Measurements from ENCODE around the gene CARMIL3.

Gene CARMIL3

DNA sequence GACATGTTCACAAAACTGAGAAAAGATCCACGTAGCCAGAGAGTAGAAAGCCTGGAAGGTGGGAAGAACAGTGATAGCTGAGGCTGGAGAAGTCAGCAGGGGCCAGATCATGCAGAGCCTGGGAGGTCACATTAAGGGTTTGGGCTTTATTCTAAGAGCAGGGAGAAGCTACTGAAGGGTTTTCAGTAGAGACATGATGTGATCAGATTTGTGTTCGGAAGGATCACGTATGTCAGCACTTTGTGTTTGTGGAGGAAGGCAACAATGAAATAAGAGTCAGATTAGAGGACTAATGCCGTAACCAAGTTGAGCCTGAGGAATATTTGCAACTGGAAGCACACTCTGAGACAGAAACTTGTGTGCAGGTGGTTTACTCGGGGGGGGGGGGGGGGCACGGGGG, 38.1 kb downstream of the CARMIL3 start:
- Histone ChIP-seq H3K4me3 (ENCODE audit: control insufficient read depth in 1 of 7, extremely low read depth in 1 of 7, insufficient read depth in 4 of 7, low read depth in 2 of 7, low read length in 6 of 7) (no peak overlapping the region), H3K9me3 (ENCODE audit: control extremely low read depth in 1 of 5, control insufficient read depth in 4 of 5, insufficient read depth in 2 of 5, low read depth in 1 of 5, low read length in 4 of 5) (no peaks in the 10 kb centered on the region), H3K27me3 (replicated peaks in 2 of 5; ENCODE audit: control insufficient read depth in 4 of 5, insufficient read depth in 5 of 5, low read length in 4 of 5) (no peaks in the 10 kb centered on the region), H3K36me3 (ENCODE audit: control insufficient read depth in 4 of 4, insufficient read depth in 4 of 4, low read length in 3 of 4) (no peaks in the 10 kb centered on the region), H3K27ac (ENCODE audit: insufficient read depth in 1 of 2, low read depth in 1 of 2, low read length in 2 of 2, poor library complexity in 1 of 2, severe bottlenecking in 2 of 2) (no peak overlapping the region), H3K4me1 (ENCODE audit: control extremely low read depth in 1 of 4, control insufficient read depth in 4 of 4, insufficient read depth in 4 of 4, low read length in 3 of 4) (peaks cover 0 to 25% (median 20%) of the 10 kb centered on the region in 4 experiments)
- no peak for DNase-seq
- ChIA-PET CTCF (interaction anchor here (0.8 to 8.7 kb wide), 18 partner anchors 9 to 301 kb away, joined by 3 to 178 read pairs (median 7); partner anchors contain the start of genes CARMIL3, DCAF11 and NRL), POLR2A (interaction anchor here (0.7 to 1.1 kb wide), 2 partner anchors 29 to 210 kb away, joined by 3 read pairs; no protein-coding TSS in a partner anchor)
- 96% methylated on average over 4 of the region's 6 CpGs for WGBS (ENCODE audit: insufficient coverage)

DNA sequence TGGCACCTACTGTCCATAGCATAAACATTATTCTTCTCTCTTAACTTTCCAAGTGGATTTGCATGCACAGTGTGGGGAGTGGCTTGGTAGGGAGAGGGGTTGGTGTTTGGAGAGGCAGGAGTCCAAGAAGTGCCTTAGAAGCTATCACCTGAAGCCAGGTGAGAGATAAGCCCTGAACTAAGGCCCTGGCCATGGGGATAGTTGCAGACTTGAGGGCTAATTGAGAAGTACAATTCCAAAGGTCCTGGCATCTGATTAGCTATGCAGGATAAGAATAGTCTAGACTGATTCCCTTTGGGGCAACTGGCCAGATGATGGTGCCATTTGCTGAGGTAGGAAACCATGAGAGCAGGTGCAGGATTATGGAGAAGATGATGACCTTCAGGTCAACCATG, 40.3 kb downstream of the CARMIL3 start:
- Histone ChIP-seq H3K4me3 (ENCODE audit: control insufficient read depth in 1 of 7, extremely low read depth in 1 of 7, insufficient read depth in 4 of 7, low read depth in 2 of 7, low read length in 6 of 7) (no peak overlapping the region), H3K27me3 (replicated peaks in 2 of 5; ENCODE audit: control insufficient read depth in 4 of 5, insufficient read depth in 5 of 5, low read length in 4 of 5) (no peaks in the 10 kb centered on the region), H3K4me1 (ENCODE audit: control extremely low read depth in 1 of 4, control insufficient read depth in 4 of 4, insufficient read depth in 4 of 4, low read length in 3 of 4) (peaks cover 0 to 37% (median 29%) of the 10 kb centered on the region in 4 experiments), H3K9me3 (ENCODE audit: control extremely low read depth in 1 of 5, control insufficient read depth in 4 of 5, insufficient read depth in 2 of 5, low read depth in 1 of 5, low read length in 4 of 5) (no peaks in the 10 kb centered on the region), H3K27ac (ENCODE audit: insufficient read depth in 1 of 2, low read depth in 1 of 2, low read length in 2 of 2, poor library complexity in 1 of 2, severe bottlenecking in 2 of 2) (no peak overlapping the region), H3K36me3 (ENCODE audit: control insufficient read depth in 4 of 4, insufficient read depth in 4 of 4, low read length in 3 of 4) (peaks cover 0 to 4% (median 0%) of the 10 kb centered on the region in 4 experiments)
- CTCF ChIA-PET: interaction anchor here (1.0 to 8.7 kb wide), 11 partner anchors 10 to 215 kb away, joined by 3 to 178 read pairs (median 6); partner anchors contain the start of genes CARMIL3, CIDEB, CPNE6 and PSME1
- POLR2A ChIA-PET: interaction anchor here (0.9 kb wide), 1 partner anchor 22 kb away, joined by 3 read pairs; the partner anchor contains the start of genes DCAF11 and NRL
- no peak for DNase-seq

GRCh38 chr14:24092505-24093206, 40.8 kb downstream of the CARMIL3 start:
- Histone ChIP-seq H3K4me3 (ENCODE audit: control insufficient read depth in 1 of 7, extremely low read depth in 1 of 7, insufficient read depth in 4 of 7, low read depth in 2 of 7, low read length in 6 of 7) (no peak overlapping the region), H3K27me3 (replicated peaks in 2 of 5; ENCODE audit: control insufficient read depth in 4 of 5, insufficient read depth in 5 of 5, low read length in 4 of 5) (no peaks in the 10 kb centered on the region), H3K4me1 (ENCODE audit: control extremely low read depth in 1 of 4, control insufficient read depth in 4 of 4, insufficient read depth in 4 of 4, low read length in 3 of 4) (peaks cover 0 to 37% (median 29%) of the 10 kb centered on the region in 4 experiments), H3K9me3 (ENCODE audit: control extremely low read depth in 1 of 5, control insufficient read depth in 4 of 5, insufficient read depth in 2 of 5, low read depth in 1 of 5, low read length in 4 of 5) (no peaks in the 10 kb centered on the region), H3K27ac (ENCODE audit: insufficient read depth in 1 of 2, low read depth in 1 of 2, low read length in 2 of 2, poor library complexity in 1 of 2, severe bottlenecking in 2 of 2) (no peak overlapping the region), H3K36me3 (ENCODE audit: control insufficient read depth in 4 of 4, insufficient read depth in 4 of 4, low read length in 3 of 4) (peaks cover 0 to 5% (median 0%) of the 10 kb centered on the region in 4 experiments)
- WGBS (ENCODE audit: insufficient coverage): 81% methylated on average over 3 of the region's 4 CpGs
- DNase-seq: no peak
- ChIA-PET POLR2A (interaction anchor here (0.7 to 1.2 kb wide), 4 partner anchors 16 to 68 kb away, joined by 3 to 6 read pairs (median 3); partner anchors contain the start of genes DCAF11, IRF9 and NRL), CTCF (interaction anchor here (0.8 to 8.7 kb wide), 15 partner anchors 8 to 215 kb away, joined by 3 to 178 read pairs (median 6); partner anchors contain the start of genes CARMIL3, CIDEB, CPNE6 and DCAF11)

- Histone ChIP-seq H3K9me3 (ENCODE audit: control extremely low read depth in 1 of 5, control insufficient read depth in 4 of 5, insufficient read depth in 2 of 5, low read depth in 1 of 5, low read length in 4 of 5) (no peaks in the 10 kb centered on the region), H3K27ac (ENCODE audit: insufficient read depth in 1 of 2, low read depth in 1 of 2, low read length in 2 of 2, poor library complexity in 1 of 2, severe bottlenecking in 2 of 2) (peak overlapping the region; percentile 80 to 90), H3K4me1 (ENCODE audit: control extremely low read depth in 1 of 4, control insufficient read depth in 4 of 4, insufficient read depth in 4 of 4, low read length in 3 of 4) (peaks cover 0 to 37% (median 29%) of the 10 kb centered on the region in 4 experiments), H3K36me3 (ENCODE audit: control insufficient read depth in 4 of 4, insufficient read depth in 4 of 4, low read length in 3 of 4) (peaks cover 0 to 12% (median 4%) of the 10 kb centered on the region in 4 experiments), H3K4me3 (ENCODE audit: control insufficient read depth in 1 of 7, extremely low read depth in 1 of 7, insufficient read depth in 4 of 7, low read depth in 2 of 7, low read length in 6 of 7) (peak overlapping the region in 6 of 7 experiments; percentile 48 to 86 (median 78)), H3K27me3 (replicated peaks in 2 of 5; ENCODE audit: control insufficient read depth in 4 of 5, insufficient read depth in 5 of 5, low read length in 4 of 5) (no peaks in the 10 kb centered on the region)
- DNase-seq: no peak
- ChIA-PET CTCF (interaction anchor here (0.8 to 8.7 kb wide), 15 partner anchors 9 to 108 kb away, joined by 3 to 178 read pairs (median 6); partner anchors contain the start of genes CARMIL3, CPNE6, DCAF11 and NRL), POLR2A (interaction anchor here (0.8 to 2.6 kb wide), 4 partner anchors 12 to 68 kb away, joined by 3 to 11 read pairs (median 6); partner anchors contain the start of genes DCAF11, IRF9 and NRL)
- WGBS (ENCODE audit: insufficient coverage): 83% methylated on average over 19 of the region's 19 CpGs
Measured at GRCh38 chr14:24093207-24093900, 41.5 kb downstream of the CARMIL3 start.

GRCh38 chr14:24093901-24094840, 42.4 kb downstream of the CARMIL3 start, which contains the start of gene PCK2:
Gene PCK2 (plus strand): TSS chr14:24094311. CDS start chr14:24094406, 95 bp downstream.
- under 1% methylated on average over 46 of the region's 68 CpGs for WGBS (ENCODE audit: insufficient coverage)
- POLR2A ChIA-PET: interaction anchor here (1.2 to 2.6 kb wide), 4 partner anchors 11 to 67 kb away, joined by 5 to 12 read pairs (median 8); partner anchors contain the start of genes DCAF11, IRF9 and NRL

GRCh38 chr14:24094841-24095270, 43.0 kb downstream of the CARMIL3 start:
- WGBS (ENCODE audit: insufficient coverage): 3% methylated on average over 11 of the region's 14 CpGs
- Histone ChIP-seq H3K27me3 (replicated peaks in 2 of 5; ENCODE audit: control insufficient read depth in 4 of 5, insufficient read depth in 5 of 5, low read length in 4 of 5) (no peaks in the 10 kb centered on the region), H3K4me1 (ENCODE audit: control extremely low read depth in 1 of 4, control insufficient read depth in 4 of 4, insufficient read depth in 4 of 4, low read length in 3 of 4) (peaks cover 0 to 37% (median 29%) of the 10 kb centered on the region in 4 experiments), H3K4me3 (ENCODE audit: control insufficient read depth in 1 of 7, extremely low read depth in 1 of 7, insufficient read depth in 4 of 7, low read depth in 2 of 7, low read length in 6 of 7) (peak overlapping the region; percentile 48 to 86 (median 77)), H3K27ac (ENCODE audit: insufficient read depth in 1 of 2, low read depth in 1 of 2, low read length in 2 of 2, poor library complexity in 1 of 2, severe bottlenecking in 2 of 2) (peak overlapping the region; percentile 80 to 90), H3K9me3 (ENCODE audit: control extremely low read depth in 1 of 5, control insufficient read depth in 4 of 5, insufficient read depth in 2 of 5, low read depth in 1 of 5, low read length in 4 of 5) (no peaks in the 10 kb centered on the region), H3K36me3 (ENCODE audit: control insufficient read depth in 4 of 4, insufficient read depth in 4 of 4, low read length in 3 of 4) (peaks cover 0 to 27% (median 13%) of the 10 kb centered on the region in 4 experiments)
- peak; percentile 15 to 52 (median 34) for DNase-seq
- ChIA-PET CTCF (interaction anchor here (0.7 to 8.7 kb wide), 7 partner anchors 10 to 87 kb away, joined by 3 to 178 read pairs (median 12); partner anchors contain the start of genes CARMIL3, DCAF11, IRF9 and NRL), POLR2A (interaction anchor here (1.7 to 2.6 kb wide), 3 partner anchors 10 to 19 kb away, joined by 5 to 12 read pairs (median 11); partner anchors contain the start of genes DCAF11 and NRL)

More at GRCh38 chr14:24093901-24094840, 42.4 kb downstream of the CARMIL3 start, which contains the start of gene PCK2:
- no peaks in the 10 kb centered on the region for H3K27me3 ChIP-seq (replicated peaks in 2 of 5; ENCODE audit: control insufficient read depth in 4 of 5, insufficient read depth in 5 of 5, low read length in 4 of 5)
- peaks cover 0 to 37% (median 29%) of the 10 kb centered on the region in 4 experiments for H3K4me1 ChIP-seq (ENCODE audit: control extremely low read depth in 1 of 4, control insufficient read depth in 4 of 4, insufficient read depth in 4 of 4, low read length in 3 of 4)
- peak; percentile 79 to 87 (median 84) for DNase-seq
- peak within 1 kb of the TSS; percentile 80 to 90 for H3K27ac ChIP-seq (ENCODE audit: insufficient read depth in 1 of 2, low read depth in 1 of 2, low read length in 2 of 2, poor library complexity in 1 of 2, severe bottlenecking in 2 of 2)
- H3K9me3 ChIP-seq (ENCODE audit: control extremely low read depth in 1 of 5, control insufficient read depth in 4 of 5, insufficient read depth in 2 of 5, low read depth in 1 of 5, low read length in 4 of 5): no peaks in the 10 kb centered on the region
- CTCF ChIA-PET: interaction anchor here (0.7 to 8.7 kb wide), 11 partner anchors 9 to 86 kb away, joined by 3 to 178 read pairs (median 6); partner anchors contain the start of genes CARMIL3, DCAF11, IRF9 and NRL
- H3K4me3 ChIP-seq (ENCODE audit: control insufficient read depth in 1 of 7, extremely low read depth in 1 of 7, insufficient read depth in 4 of 7, low read depth in 2 of 7, low read length in 6 of 7): peak within 1 kb of the TSS; percentile 48 to 86 (median 77)
- peaks cover 0 to 20% (median 8%) of the 10 kb centered on the region in 4 experiments for H3K36me3 ChIP-seq (ENCODE audit: control insufficient read depth in 4 of 4, insufficient read depth in 4 of 4, low read length in 3 of 4)
